Activated CD8-positive, alpha-beta memory T cell treated with anti-CD3 and anti-CD28 coated beads for 4 hours (primary cell): ENCODE data around the gene PNO1.
A peak's percentile ranks its signal among the peaks of the same experiment; 100 is the strongest.
"Not testable (repeated sequence)": the region's sequence is repeated elsewhere in the genome, so short reads cannot be mapped to it uniquely, and the experiment has no call there.

Source experiments
- DNase-seq, 2 donors: peaks; one replicate each; pipeline ENCODE4 v3.0.0-alpha.2; 2020; ENCODE audit warnings: low read depth in 2 of 2

PNO1 gene

GRCh38 chr2:68157402-68158133 lies at the start of gene PNO1:
PNO1 (plus strand) TSS chr2:68157888; CDS start chr2:68157935, 47 bp downstream.
- DNase-seq = peak; percentile 95 to 96

DNA sequence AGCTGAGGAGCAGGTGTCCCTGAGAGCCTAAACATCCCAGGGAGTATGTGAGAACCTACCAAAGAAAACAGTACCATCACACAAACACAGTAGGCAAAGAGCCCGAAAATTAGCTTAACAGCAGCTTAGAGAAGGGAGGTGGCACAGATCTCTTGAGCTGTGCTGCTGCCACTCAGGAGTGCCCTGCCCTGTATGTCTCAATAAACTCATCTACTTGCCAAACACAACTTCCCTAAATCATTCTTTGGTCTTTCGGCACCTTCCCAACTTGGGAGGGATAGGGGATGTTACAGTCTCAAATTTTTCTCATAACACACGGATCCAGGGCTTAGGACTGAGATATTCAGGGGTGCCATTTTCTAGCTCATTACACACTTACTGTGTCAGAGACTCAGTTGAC lies 49.6 kb upstream of the PNO1 start:
- no peak for DNase-seq

- no peak for DNase-seq
Measured at GRCh38 chr2:68110102-68110501, 47.6 kb upstream of the PNO1 start.

- no peak for DNase-seq
Measured at GRCh38 chr2:68115965-68116364, 41.7 kb upstream of the PNO1 start.

DNA sequence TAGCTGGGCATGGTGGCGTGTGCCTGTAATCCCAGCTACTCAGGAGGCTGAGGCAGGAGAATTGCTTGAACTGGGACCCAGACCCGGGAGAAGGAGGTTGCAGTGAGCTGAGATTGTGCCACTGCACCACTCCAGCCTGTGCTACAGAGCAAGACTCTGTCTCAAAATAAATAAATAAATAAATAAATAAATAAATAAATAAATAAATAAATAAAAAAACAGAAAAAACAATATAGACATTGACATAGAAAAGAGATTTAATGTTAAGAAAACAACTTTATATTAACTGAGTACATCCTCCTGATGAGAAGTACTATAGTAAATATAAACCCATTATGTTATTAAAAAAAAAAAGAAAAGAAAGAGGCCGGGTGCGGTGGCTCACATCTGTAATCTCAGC lies 39.8 kb upstream of the PNO1 start:
- DNase-seq = not testable (repeated sequence)

DNA sequence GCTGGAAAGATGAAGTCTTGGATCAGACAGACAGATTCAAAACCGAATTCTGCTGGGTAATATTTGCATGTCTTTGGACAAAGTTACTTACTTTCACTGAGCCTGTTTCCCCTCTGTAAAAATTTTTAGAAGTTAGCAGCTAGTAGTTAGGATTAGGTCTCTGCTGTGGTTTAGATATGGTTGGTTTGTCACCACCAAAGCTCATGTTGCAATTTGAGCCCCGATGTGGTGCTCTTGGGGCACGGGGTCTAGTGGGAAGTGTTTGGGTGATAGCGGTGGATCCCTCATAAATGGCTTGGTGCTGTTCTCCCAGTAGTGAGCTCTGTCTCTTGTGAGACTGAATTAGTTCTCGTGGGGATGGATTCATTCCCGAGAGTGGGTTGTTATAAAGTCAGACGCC lies 38.9 kb upstream of the PNO1 start:
- DNase-seq = no peak

- DNase-seq = no peak
Measured at GRCh38 chr2:68119504-68119903, 38.2 kb upstream of the PNO1 start.

- DNase-seq = peak; percentile 60 to 63
Measured at GRCh38 chr2:68121873-68122679, 35.6 kb upstream of the PNO1 start.

DNA sequence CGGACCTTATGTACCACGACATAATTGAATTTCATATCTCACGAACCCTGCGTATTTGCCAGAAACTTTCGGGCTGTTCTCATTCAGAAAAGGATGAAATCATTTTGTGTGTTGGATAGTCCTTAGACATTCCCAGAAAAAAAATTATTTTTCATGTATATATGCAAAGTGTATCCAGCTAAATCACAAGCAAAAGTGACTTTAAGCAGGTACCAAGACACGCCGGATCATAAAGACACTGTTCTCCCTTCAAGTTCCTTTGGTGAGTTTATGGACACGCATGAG lies 35.1 kb upstream of the PNO1 start:
- no peak for DNase-seq

- DNase-seq = no peak
Measured at GRCh38 chr2:68124321-68124720, 33.4 kb upstream of the PNO1 start.

GRCh38 chr2:68125821-68126220 lies 31.9 kb upstream of the PNO1 start:
- DNase-seq = no peak

DNA sequence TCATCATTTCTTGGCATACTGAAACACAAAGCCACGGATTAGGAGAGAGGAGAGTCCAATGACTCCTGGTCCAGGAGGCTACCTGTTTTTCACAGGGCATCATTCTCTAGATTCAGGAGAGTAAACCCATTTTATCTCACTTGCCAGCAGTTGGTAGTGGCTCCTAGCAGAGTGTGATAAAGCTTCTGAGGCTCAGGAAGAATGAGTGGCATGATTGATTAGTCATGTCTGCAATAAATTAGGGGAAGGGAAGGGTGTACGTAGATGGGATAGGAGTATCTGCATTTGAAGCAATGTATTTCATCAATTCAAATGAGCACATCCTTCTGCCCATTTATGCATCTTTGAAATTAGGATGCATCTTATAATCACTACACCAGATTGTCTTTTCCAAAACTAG lies 31.1 kb upstream of the PNO1 start:
- DNase-seq = no peak

DNA sequence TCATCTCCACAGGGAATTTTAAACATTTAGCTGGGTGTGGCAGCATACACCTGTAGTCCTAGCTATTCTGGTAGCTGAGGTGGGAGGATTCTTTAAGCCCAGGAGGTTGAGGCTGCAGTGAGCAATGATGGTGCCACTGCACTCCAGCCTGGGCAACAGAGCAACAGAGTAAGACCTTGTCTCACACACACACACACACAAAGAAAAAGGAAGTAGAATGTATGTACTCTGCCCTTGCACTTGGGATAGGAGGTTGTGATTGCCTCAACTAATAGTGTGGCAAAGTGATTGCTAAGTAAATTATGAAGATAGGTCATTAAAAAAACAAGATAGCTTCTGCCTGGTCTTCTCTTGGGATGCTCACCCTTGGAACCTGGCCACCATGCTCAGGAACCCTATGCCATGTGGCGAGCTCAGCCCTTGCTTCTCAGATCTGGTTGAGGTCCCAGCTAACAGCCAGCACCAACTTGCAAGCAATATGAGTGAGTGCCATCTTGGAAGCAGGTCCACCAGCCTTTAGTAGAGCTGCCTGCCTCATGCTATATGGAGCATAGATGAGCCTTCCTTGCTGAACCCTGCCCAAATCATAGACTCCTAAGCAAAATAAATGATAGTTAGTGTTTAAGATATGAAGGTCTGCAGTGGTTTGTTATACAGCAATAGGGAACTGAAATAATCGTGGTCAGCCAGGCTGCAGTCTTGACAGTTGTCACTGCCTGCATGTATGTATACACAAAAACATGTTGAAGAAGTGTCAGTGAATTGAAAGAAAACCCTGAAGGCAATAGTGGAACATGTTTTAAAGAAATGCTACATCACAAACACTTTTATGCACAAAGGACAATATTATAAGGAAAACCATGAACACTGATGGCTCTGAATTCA lies 30.1 kb upstream of the PNO1 start:
- DNase-seq = no peak

GRCh38 chr2:68134120-68134519 lies 23.6 kb upstream of the PNO1 start:
- DNase-seq = no peak

DNA sequence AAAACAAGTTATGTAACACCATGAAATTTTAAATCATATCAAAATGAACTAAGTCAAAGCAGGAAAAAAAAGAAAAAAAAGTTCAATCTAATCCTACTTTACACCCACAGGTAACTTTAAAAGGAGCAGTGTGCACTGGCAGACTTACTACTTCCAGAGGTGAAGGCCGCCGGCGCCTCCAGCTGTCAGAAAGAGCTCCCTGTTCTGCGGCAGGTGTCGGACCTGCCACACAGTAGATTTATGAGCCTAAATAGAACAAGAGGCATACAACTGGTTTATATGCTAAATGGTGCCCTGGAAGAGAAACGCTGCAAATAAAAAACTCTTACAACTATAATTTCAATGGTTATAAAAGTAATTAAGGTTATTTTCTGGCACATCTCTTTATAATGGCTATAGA lies 23.1 kb upstream of the PNO1 start:
- DNase-seq = no peak

GRCh38 chr2:68135448-68136320 lies 22.0 kb upstream of the PNO1 start:
- no peak for DNase-seq

- DNase-seq = no peak
Measured at GRCh38 chr2:68141875-68142274, 15.8 kb upstream of the PNO1 start.

DNA sequence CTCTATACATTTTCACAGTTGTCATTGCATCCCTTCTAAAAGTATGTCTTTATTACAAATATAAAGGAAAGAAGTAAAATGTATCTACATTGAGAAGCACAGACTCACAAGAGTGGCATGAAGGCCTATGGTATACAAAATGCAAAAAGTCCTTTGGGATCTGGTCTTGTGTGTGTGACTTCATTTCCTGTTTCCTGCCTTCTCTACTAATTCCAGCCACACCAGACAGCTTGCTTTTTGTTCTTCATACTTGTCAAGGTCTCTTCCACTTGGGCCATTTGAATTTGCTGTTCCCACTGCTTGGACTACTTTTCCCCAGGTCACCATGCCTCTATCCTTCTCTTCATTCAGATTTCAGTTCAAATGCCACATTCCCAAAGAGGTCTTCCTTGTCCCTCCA lies 6.7 kb upstream of the PNO1 start:
- DNase-seq = no peak

DNA sequence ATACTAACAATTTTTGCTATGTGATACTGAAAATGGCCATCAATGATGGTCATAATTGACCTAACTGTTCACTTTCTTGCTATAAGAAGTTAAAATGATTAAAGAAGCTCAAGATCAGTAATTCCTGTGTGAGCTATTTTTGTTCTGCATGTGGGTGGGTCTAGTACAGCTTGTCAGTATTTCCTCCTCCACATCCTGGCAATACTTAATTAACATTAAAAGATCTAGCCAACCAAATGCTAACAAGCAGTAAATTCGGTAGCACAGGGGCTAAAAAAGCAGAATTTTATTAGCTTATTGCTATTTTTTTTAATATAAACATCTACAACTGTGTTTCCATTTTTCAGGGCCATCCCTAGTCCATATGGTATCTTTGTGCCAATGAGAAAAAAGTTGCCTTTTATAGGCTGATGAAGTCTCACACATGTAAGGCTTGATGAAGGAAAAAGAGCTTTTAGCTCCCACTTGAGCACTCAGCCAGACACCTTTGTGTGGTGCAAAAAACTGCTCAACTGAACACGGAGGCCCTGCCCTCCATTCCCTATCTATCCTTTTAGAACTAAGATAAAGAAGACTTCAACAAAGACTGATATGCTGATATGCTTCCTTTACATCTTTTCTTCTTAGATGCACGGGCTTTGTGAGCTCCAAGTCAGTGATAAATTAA lies 4.9 kb upstream of the PNO1 start:
- DNase-seq = no peak

- no peak for DNase-seq
Measured at GRCh38 chr2:68155618-68156017, 2.1 kb upstream of the PNO1 start.

DNA sequence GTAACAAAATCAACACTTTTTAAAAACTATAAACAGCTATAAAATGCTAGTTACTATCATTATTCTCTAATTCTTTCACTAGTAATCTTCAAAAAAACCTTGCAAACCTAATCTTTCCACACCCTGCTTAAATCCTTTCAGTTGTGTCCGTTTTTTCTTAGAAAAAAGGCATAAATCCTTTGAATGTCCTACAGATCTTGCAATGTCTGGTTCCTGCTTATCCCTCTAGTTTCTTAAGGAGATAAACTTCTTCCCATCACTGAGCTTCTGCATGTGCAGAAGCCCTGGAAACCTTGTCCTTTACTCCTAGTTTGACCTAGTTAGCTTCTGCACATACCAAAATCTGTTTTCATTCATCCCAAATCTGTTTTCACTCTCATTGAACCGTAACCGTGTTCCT lies 1.3 kb upstream of the PNO1 start:
- no peak for DNase-seq
